SK-N-SH (cell line): Measurements from ENCODE around the gene DPF3.

Experiments
- CHD2 ChIP-seq: fragments of 150-350 bp; IDR thresholded peaks from 2 replicates; pipeline ENCODE4 v1.6.1; 2018; ENCODE audit warnings: low read length; ENCODE audit not compliant: partially characterized antibody
- GABPA ChIP-seq: IDR thresholded peaks from 2 replicates; pipeline ENCODE4 v1.4.0; 2012; ENCODE audit warnings: low read depth, mild to moderate bottlenecking
- MXI1 ChIP-seq: IDR thresholded peaks from 2 replicates; pipeline ENCODE4 v1.6.1; 2012; ENCODE audit warnings: mild to moderate bottlenecking, low read depth, low read length, improper control_type of control experiment
- NFIC ChIP-seq: IDR thresholded peaks from 2 replicates; pipeline ENCODE4 v1.4.0; 2012; ENCODE audit warnings: borderline replicate concordance
- POLR2AphosphoS5 ChIP-seq: IDR thresholded peaks from 2 replicates; pipeline ENCODE4 v1.6.1; 2012; ENCODE audit warnings: low read depth, low read length
- TAF1 ChIP-seq: IDR thresholded peaks from 2 replicates; pipeline ENCODE4 v1.6.1; 2012; ENCODE audit warnings: low read depth, mild to moderate bottlenecking, low read length, moderate library complexity, borderline replicate concordance
- TF ChIP-seq, protein P1 (sequence below): fragments of 200-600 bp; sonication (generic); IDR thresholded peaks from 2 replicates; pipeline ENCODE4 v1.6.1; 2017; ENCODE audit warnings: antibody characterized with exemption, mild to moderate bottlenecking, moderate library complexity
- TF ChIP-seq, protein P2 (sequence below): fragments of 150-350 bp; IDR thresholded peaks from 2 replicates; pipeline ENCODE4 v1.6.1; 2017; ENCODE audit warnings: antibody characterized with exemption, low read length, low read depth, borderline replicate concordance
- TF ChIP-seq, protein P3 (sequence below): IDR thresholded peaks from 2 replicates; pipeline ENCODE4 v1.4.0; 2012; ENCODE audit warnings: low read depth

DNA sequence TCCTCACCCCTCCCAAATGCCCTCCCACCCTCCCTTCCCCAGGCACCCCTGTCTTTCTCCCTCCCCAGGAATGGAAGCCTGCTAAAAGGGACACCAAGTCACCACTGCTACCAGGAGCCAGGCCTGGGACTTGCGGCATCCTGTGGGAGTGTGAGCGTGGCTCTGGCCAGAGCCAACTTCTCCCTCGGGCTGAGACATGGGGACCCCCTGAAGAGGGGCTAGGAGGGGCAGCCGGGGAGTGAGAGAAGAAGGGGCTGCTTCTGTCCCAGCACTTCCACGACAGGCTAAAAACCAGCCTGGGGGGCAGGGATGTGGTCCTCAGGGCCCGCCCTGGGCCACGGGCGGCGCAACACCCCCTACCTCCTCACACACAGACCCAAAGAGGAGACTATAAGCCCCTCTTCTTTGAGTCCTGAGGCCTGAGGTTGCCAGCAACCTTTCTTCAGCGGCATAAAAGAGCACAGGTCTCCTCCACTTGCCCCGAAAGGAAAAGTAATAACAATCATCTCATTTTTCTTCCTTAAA is 278.9 kb downstream of the DPF3 start:
- no peak for TF ChIP-seq CHD2
- TF ChIP-seq, protein P1, sequence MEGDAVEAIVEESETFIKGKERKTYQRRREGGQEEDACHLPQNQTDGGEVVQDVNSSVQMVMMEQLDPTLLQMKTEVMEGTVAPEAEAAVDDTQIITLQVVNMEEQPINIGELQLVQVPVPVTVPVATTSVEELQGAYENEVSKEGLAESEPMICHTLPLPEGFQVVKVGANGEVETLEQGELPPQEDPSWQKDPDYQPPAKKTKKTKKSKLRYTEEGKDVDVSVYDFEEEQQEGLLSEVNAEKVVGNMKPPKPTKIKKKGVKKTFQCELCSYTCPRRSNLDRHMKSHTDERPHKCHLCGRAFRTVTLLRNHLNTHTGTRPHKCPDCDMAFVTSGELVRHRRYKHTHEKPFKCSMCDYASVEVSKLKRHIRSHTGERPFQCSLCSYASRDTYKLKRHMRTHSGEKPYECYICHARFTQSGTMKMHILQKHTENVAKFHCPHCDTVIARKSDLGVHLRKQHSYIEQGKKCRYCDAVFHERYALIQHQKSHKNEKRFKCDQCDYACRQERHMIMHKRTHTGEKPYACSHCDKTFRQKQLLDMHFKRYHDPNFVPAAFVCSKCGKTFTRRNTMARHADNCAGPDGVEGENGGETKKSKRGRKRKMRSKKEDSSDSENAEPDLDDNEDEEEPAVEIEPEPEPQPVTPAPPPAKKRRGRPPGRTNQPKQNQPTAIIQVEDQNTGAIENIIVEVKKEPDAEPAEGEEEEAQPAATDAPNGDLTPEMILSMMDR = no peak
- TF ChIP-seq, protein P2, sequence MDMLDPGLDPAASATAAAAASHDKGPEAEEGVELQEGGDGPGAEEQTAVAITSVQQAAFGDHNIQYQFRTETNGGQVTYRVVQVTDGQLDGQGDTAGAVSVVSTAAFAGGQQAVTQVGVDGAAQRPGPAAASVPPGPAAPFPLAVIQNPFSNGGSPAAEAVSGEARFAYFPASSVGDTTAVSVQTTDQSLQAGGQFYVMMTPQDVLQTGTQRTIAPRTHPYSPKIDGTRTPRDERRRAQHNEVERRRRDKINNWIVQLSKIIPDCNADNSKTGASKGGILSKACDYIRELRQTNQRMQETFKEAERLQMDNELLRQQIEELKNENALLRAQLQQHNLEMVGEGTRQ = no peak
- TF ChIP-seq POLR2AphosphoS5 = no peak
- no peak for TF ChIP-seq MXI1
- TF ChIP-seq, protein P3, sequence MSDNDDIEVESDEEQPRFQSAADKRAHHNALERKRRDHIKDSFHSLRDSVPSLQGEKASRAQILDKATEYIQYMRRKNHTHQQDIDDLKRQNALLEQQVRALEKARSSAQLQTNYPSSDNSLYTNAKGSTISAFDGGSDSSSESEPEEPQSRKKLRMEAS = no peak
- TF ChIP-seq NFIC = no peak
- no peak for TF ChIP-seq GABPA
- no peak for TF ChIP-seq TAF1
